ENCODE measurements around the gene TMEM79. TPM values are rescaled to one million over a fixed set of nuclear protein-coding genes. Genes with fewer than 3 reads are reported as not detected.
A peak's percentile ranks its signal among the peaks of the same experiment; 100 is the strongest.

The TMEM79 gene
- 6.1 and 9.8 TPM in 2 replicates for total RNA-seq (2014; rRNA removed; shearing (Covaris generic); ENCODE audit: low replicate concordance)

GRCh38 chr1:156284112-156284511 lies at the start of gene TMEM79:
TMEM79 (plus strand) TSS chr1:156284325; CDS start chr1:156285227, 902 bp downstream.
- H3K27me3 ChIP-seq (ENCODE audit: low read length): no peaks in the 10 kb centered on the region
- H3K27ac ChIP-seq (ENCODE audit: low read length): no peak within 1 kb of the TSS; the same call in 1 of the 2 replicates
- peaks cover 24% of the 10 kb centered on the region for H3K4me1 ChIP-seq (ENCODE audit: low read length)
- no peaks in the 10 kb centered on the region for H3K9me2 ChIP-seq (replicated peaks; ENCODE audit: insufficient read depth, low read length)
- H3K9me3 ChIP-seq (ENCODE audit: low read length): no peaks in the 10 kb centered on the region
- peaks cover 25% of the 10 kb centered on the region; the same call in 1 of the 2 replicates for H4K20me1 ChIP-seq (ENCODE audit: insufficient read depth, low read depth, low read length)
- peak within 1 kb of the TSS; percentile 70 for H3K4me2 ChIP-seq (ENCODE audit: low read depth, low read length, poor library complexity, severe bottlenecking)
- H2AFZ ChIP-seq (ENCODE audit: low read length): peak within 1 kb of the TSS; percentile 64; the same call in 1 of the 2 replicates
- H3K36me3 ChIP-seq (ENCODE audit: insufficient read depth, low read length): peaks cover 14% of the 10 kb centered on the region; the same call in 1 of the 2 replicates
- peaks cover 50% of the 10 kb centered on the region for H3K79me2 ChIP-seq (ENCODE audit: low read length)
- DNase-seq: no peak
- peak within 1 kb of the TSS; percentile 74 for H3K4me3 ChIP-seq (ENCODE audit: low read length)
- H3K9ac ChIP-seq (ENCODE audit: low read length): peak within 1 kb of the TSS; percentile 94

GRCh38 chr1:156236164-156236563 lies 48.0 kb upstream of the TMEM79 start:
- H3K27me3 ChIP-seq (ENCODE audit: low read length): no peaks in the 10 kb centered on the region

GRCh38 chr1:156238248-156238647 lies 45.9 kb upstream of the TMEM79 start:
- H3K79me2 ChIP-seq (ENCODE audit: low read length): no peaks in the 10 kb centered on the region
- no peak overlapping the region for H3K4me3 ChIP-seq (ENCODE audit: low read length)
- no peak overlapping the region for H3K9ac ChIP-seq (ENCODE audit: low read length)
- H3K9me3 ChIP-seq (ENCODE audit: low read length): no peaks in the 10 kb centered on the region
- peaks cover 2% of the 10 kb centered on the region; the same call in 1 of the 2 replicates for H3K36me3 ChIP-seq (ENCODE audit: insufficient read depth, low read length)
- H3K4me2 ChIP-seq (ENCODE audit: low read depth, low read length, poor library complexity, severe bottlenecking): no peak overlapping the region
- no peak overlapping the region for H2AFZ ChIP-seq (ENCODE audit: low read length)
- H4K20me1 ChIP-seq (ENCODE audit: insufficient read depth, low read depth, low read length): no peaks in the 10 kb centered on the region
- peaks cover 13% of the 10 kb centered on the region for H3K4me1 ChIP-seq (ENCODE audit: low read length)
- no peak overlapping the region for H3K27ac ChIP-seq (ENCODE audit: low read length)
- no peaks in the 10 kb centered on the region for H3K27me3 ChIP-seq (ENCODE audit: low read length)
- DNase-seq: no peak
- H3K9me2 ChIP-seq (replicated peaks; ENCODE audit: insufficient read depth, low read length): no peaks in the 10 kb centered on the region

More at GRCh38 chr1:156236164-156236563, 48.0 kb upstream of the TMEM79 start:
- H3K9me3 ChIP-seq (ENCODE audit: low read length): no peaks in the 10 kb centered on the region
- peaks cover 6% of the 10 kb centered on the region for H3K4me1 ChIP-seq (ENCODE audit: low read length)
- no peak overlapping the region for H3K27ac ChIP-seq (ENCODE audit: low read length)
- H4K20me1 ChIP-seq (ENCODE audit: insufficient read depth, low read depth, low read length): no peaks in the 10 kb centered on the region
- H3K79me2 ChIP-seq (ENCODE audit: low read length): no peaks in the 10 kb centered on the region
- H3K4me3 ChIP-seq (ENCODE audit: low read length): no peak overlapping the region
- no peak overlapping the region for H2AFZ ChIP-seq (ENCODE audit: low read length)
- H3K9ac ChIP-seq (ENCODE audit: low read length): no peak overlapping the region
- no peaks in the 10 kb centered on the region for H3K9me2 ChIP-seq (replicated peaks; ENCODE audit: insufficient read depth, low read length)
- H3K4me2 ChIP-seq (ENCODE audit: low read depth, low read length, poor library complexity, severe bottlenecking): no peak overlapping the region
- DNase-seq: no peak
- peaks cover 2% of the 10 kb centered on the region; the same call in 1 of the 2 replicates for H3K36me3 ChIP-seq (ENCODE audit: insufficient read depth, low read length)

GRCh38 chr1:156241311-156241811 lies 42.8 kb upstream of the TMEM79 start:
- no peak overlapping the region for H2AFZ ChIP-seq (ENCODE audit: low read length)
- H3K4me2 ChIP-seq (ENCODE audit: low read depth, low read length, poor library complexity, severe bottlenecking): no peak overlapping the region
- H3K9me3 ChIP-seq (ENCODE audit: low read length): no peaks in the 10 kb centered on the region
- no peaks in the 10 kb centered on the region for H4K20me1 ChIP-seq (ENCODE audit: insufficient read depth, low read depth, low read length)
- peak; percentile 67 for DNase-seq
- no peaks in the 10 kb centered on the region for H3K9me2 ChIP-seq (replicated peaks; ENCODE audit: insufficient read depth, low read length)
- peaks cover 13% of the 10 kb centered on the region for H3K4me1 ChIP-seq (ENCODE audit: low read length)
- no peaks in the 10 kb centered on the region for H3K79me2 ChIP-seq (ENCODE audit: low read length)
- no peak overlapping the region for H3K4me3 ChIP-seq (ENCODE audit: low read length)
- no peak overlapping the region for H3K9ac ChIP-seq (ENCODE audit: low read length)
- no peak overlapping the region for H3K27ac ChIP-seq (ENCODE audit: low read length)
- no peaks in the 10 kb centered on the region for H3K27me3 ChIP-seq (ENCODE audit: low read length)
- H3K36me3 ChIP-seq (ENCODE audit: insufficient read depth, low read length): peaks cover 2% of the 10 kb centered on the region; the same call in 1 of the 2 replicates

- peaks cover 2% of the 10 kb centered on the region; the same call in 1 of the 2 replicates for H3K36me3 ChIP-seq (ENCODE audit: insufficient read depth, low read length)
- no peak for DNase-seq
- no peak within 1 kb of the TSS for H2AFZ ChIP-seq (ENCODE audit: low read length)
- no peak within 1 kb of the TSS for H3K9ac ChIP-seq (ENCODE audit: low read length)
- H3K9me3 ChIP-seq (ENCODE audit: low read length): no peaks in the 10 kb centered on the region
- H4K20me1 ChIP-seq (ENCODE audit: insufficient read depth, low read depth, low read length): no peaks in the 10 kb centered on the region
- H3K27ac ChIP-seq (ENCODE audit: low read length): no peak within 1 kb of the TSS
- no peak within 1 kb of the TSS for H3K4me2 ChIP-seq (ENCODE audit: low read depth, low read length, poor library complexity, severe bottlenecking)
- no peaks in the 10 kb centered on the region for H3K79me2 ChIP-seq (ENCODE audit: low read length)
- peaks cover 13% of the 10 kb centered on the region for H3K4me1 ChIP-seq (ENCODE audit: low read length)
- H3K9me2 ChIP-seq (replicated peaks; ENCODE audit: insufficient read depth, low read length): no peaks in the 10 kb centered on the region
- no peak within 1 kb of the TSS for H3K4me3 ChIP-seq (ENCODE audit: low read length)
- no peaks in the 10 kb centered on the region for H3K27me3 ChIP-seq (ENCODE audit: low read length)
Observed at GRCh38 chr1:156241926-156242325, 42.2 kb upstream of the TMEM79 start, which contains the start of gene BGLAP. BGLAP (plus strand) TSS chr1:156242184; CDS start chr1:156242232, 48 bp downstream.

GRCh38 chr1:156242738-156243137 lies 41.4 kb upstream of the TMEM79 start:
- Histone ChIP-seq H3K9ac (ENCODE audit: low read length) (no peak overlapping the region), H3K9me3 (ENCODE audit: low read length) (no peaks in the 10 kb centered on the region), H3K4me1 (ENCODE audit: low read length) (peaks cover 13% of the 10 kb centered on the region), H3K27me3 (ENCODE audit: low read length) (no peaks in the 10 kb centered on the region), H3K9me2 (replicated peaks; ENCODE audit: insufficient read depth, low read length) (no peaks in the 10 kb centered on the region), H3K4me2 (ENCODE audit: low read depth, low read length, poor library complexity, severe bottlenecking) (no peak overlapping the region), H3K79me2 (ENCODE audit: low read length) (no peaks in the 10 kb centered on the region), H2AFZ (ENCODE audit: low read length) (no peak overlapping the region), H3K36me3 (ENCODE audit: insufficient read depth, low read length) (no peaks in the 10 kb centered on the region), H3K4me3 (ENCODE audit: low read length) (no peak overlapping the region), H4K20me1 (ENCODE audit: insufficient read depth, low read depth, low read length) (no peaks in the 10 kb centered on the region), H3K27ac (ENCODE audit: low read length) (no peak overlapping the region)
- DNase-seq: no peak

- H3K4me2 ChIP-seq (ENCODE audit: low read depth, low read length, poor library complexity, severe bottlenecking): no peak overlapping the region
- no peak overlapping the region for H3K9ac ChIP-seq (ENCODE audit: low read length)
- no peak overlapping the region for H3K27ac ChIP-seq (ENCODE audit: low read length)
- H3K4me3 ChIP-seq (ENCODE audit: low read length): no peak overlapping the region
- no peaks in the 10 kb centered on the region for H3K9me3 ChIP-seq (ENCODE audit: low read length)
- no peaks in the 10 kb centered on the region for H4K20me1 ChIP-seq (ENCODE audit: insufficient read depth, low read depth, low read length)
- H3K27me3 ChIP-seq (ENCODE audit: low read length): no peaks in the 10 kb centered on the region
- no peaks in the 10 kb centered on the region for H3K9me2 ChIP-seq (replicated peaks; ENCODE audit: insufficient read depth, low read length)
- H3K79me2 ChIP-seq (ENCODE audit: low read length): no peaks in the 10 kb centered on the region
- peaks cover 13% of the 10 kb centered on the region for H3K4me1 ChIP-seq (ENCODE audit: low read length)
- no peak overlapping the region for H2AFZ ChIP-seq (ENCODE audit: low read length)
- H3K36me3 ChIP-seq (ENCODE audit: insufficient read depth, low read length): no peaks in the 10 kb centered on the region
- no peak for DNase-seq
Observed at GRCh38 chr1:156244126-156244525, 40.0 kb upstream of the TMEM79 start.

GRCh38 chr1:156244712-156245111 lies 39.4 kb upstream of the TMEM79 start:
- Histone ChIP-seq H3K9ac (ENCODE audit: low read length) (no peak overlapping the region), H3K9me2 (replicated peaks; ENCODE audit: insufficient read depth, low read length) (no peaks in the 10 kb centered on the region)

More at GRCh38 chr1:156244712-156245111, 39.4 kb upstream of the TMEM79 start:
- Histone ChIP-seq H4K20me1 (ENCODE audit: insufficient read depth, low read depth, low read length) (no peaks in the 10 kb centered on the region), H2AFZ (ENCODE audit: low read length) (no peak overlapping the region), H3K4me1 (ENCODE audit: low read length) (peaks cover 13% of the 10 kb centered on the region), H3K79me2 (ENCODE audit: low read length) (no peaks in the 10 kb centered on the region), H3K36me3 (ENCODE audit: insufficient read depth, low read length) (no peaks in the 10 kb centered on the region), H3K27me3 (ENCODE audit: low read length) (no peaks in the 10 kb centered on the region), H3K27ac (ENCODE audit: low read length) (no peak overlapping the region), H3K4me2 (ENCODE audit: low read depth, low read length, poor library complexity, severe bottlenecking) (no peak overlapping the region), H3K9me3 (ENCODE audit: low read length) (no peaks in the 10 kb centered on the region), H3K4me3 (ENCODE audit: low read length) (no peak overlapping the region)
- DNase-seq: no peak
